Islet precursor cell (in vitro differentiated cells): ENCODE results near the gene SCAF4.

Experiments
- DNase-seq: peaks from one replicate; pipeline ENCODE4 v3.0.0-alpha.2; 2018

The SCAF4 gene

GRCh38 chr21:31629972-31630711 is 101.8 kb downstream of the SCAF4 start:
- peak; percentile 54 for DNase-seq

- peak; percentile 42 for DNase-seq
Measured at GRCh38 chr21:31624961-31625491, 106.9 kb downstream of the SCAF4 start.

- no peak for DNase-seq
Measured at GRCh38 chr21:31624181-31624580, 107.7 kb downstream of the SCAF4 start.

DNA sequence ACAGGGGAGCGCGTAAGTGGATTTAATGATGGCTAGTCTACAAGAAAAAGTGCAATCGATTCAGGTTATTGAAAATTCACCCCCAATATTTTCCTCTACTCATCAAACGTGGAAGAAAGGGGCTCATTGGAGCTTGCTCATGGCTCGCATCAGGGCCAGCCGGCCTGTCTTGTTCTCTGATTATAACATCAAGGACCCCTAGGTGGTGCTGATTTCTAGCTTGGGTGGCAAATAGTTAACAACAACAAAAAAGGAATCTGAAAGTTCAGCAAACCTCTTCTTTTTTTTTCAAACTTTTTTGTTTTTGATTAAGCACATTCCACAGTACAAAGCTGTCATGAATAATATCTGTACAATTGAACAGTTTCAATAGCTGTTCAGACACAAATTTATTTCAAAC is 108.3 kb downstream of the SCAF4 start:
- no peak for DNase-seq

DNA sequence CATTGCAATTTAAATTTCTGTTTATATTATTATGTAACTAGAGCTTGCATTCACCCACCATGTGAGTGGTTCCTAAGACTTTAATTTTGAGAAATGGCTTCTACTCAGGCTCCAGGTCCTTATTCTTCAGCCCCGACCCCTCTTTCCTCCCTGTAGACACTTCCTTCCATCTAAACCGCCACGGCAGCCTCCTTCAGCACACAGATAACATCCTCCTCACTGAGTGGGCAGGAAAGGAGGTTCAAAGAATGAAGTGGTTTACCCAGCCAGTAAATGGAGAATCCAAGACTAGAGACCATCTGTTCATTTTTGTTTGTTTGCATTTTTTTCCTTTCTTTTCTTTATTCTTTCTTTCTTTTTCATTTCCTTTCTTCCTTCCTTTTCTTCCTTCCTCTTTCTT is 109.5 kb downstream of the SCAF4 start:
- no peak for DNase-seq
